Smooth muscle cell (in vitro differentiated cells): ENCODE results near the gene SMOC2. TPM values are rescaled to one million over a fixed set of nuclear protein-coding genes. Genes with fewer than 3 reads are reported as not detected.

Experiments used
- DNase-seq: peaks from one replicate; lab custom pipeline; 2025; ENCODE audit not compliant: unreplicated experiment; lab: John Stamatoyannopoulos, UW
- H2AFZ ChIP-seq: fragments of 200-600 bp; sonication (generic); 2 replicates; pipeline ENCODE4 v1.6.0; 2016; ENCODE audit warnings: antibody characterized with exemption, low read depth, mild to moderate bottlenecking
- H3F3A ChIP-seq: fragments of 200-600 bp; sonication (generic); 2 replicates; pipeline ENCODE4 v1.6.0; 2017; ENCODE audit warnings: antibody characterized with exemption, low read depth
- H3K27ac ChIP-seq: fragments of 200-600 bp; sonication (generic); 2 replicates; pipeline ENCODE4 v1.5.1; 2016; ENCODE audit warnings: low read depth, mild to moderate bottlenecking
- H3K27me3 ChIP-seq: fragments of 200-600 bp; sonication (generic); 2 replicates; pipeline ENCODE4 v1.6.1; 2016; ENCODE audit warnings: low read depth, mild to moderate bottlenecking
- H3K36me3 ChIP-seq: fragments of 200-600 bp; sonication (generic); 2 replicates; pipeline ENCODE4 v1.5.1; 2016; ENCODE audit warnings: low read depth
- H3K4me1 ChIP-seq: fragments of 200-600 bp; sonication (generic); 2 replicates; pipeline ENCODE4 v1.5.1; 2016; ENCODE audit warnings: low read depth
- H3K4me2 ChIP-seq: fragments of 200-600 bp; sonication (generic); 2 replicates; pipeline ENCODE4 v1.6.0; 2016; ENCODE audit warnings: mild to moderate bottlenecking
- H3K4me3 ChIP-seq: fragments of 200-600 bp; sonication (generic); 2 replicates; pipeline ENCODE4 v1.5.1; 2016; ENCODE audit warnings: mild to moderate bottlenecking
- H3K79me2 ChIP-seq: fragments of 200-600 bp; sonication (generic); 2 replicates; pipeline ENCODE4 v1.6.0; 2016; ENCODE audit warnings: low read depth, mild to moderate bottlenecking
- H3K9ac ChIP-seq: fragments of 200-600 bp; sonication (generic); 2 replicates; pipeline ENCODE4 v1.6.0; 2016; ENCODE audit warnings: low read depth
- H3K9me3 ChIP-seq: fragments of 200-600 bp; sonication (generic); replicated peaks from 2 replicates; pipeline ENCODE4 v1.5.1; 2016; ENCODE audit warnings: low read depth
- H4K20me1 ChIP-seq: fragments of 200-600 bp; sonication (generic); 2 replicates; pipeline ENCODE4 v1.6.0; 2016; ENCODE audit warnings: low read depth
- WGBS: methylation state at CpG from one replicate; pipeline ENCODE4 v1.1.7; 2016; ENCODE audit warnings: low lambda C conversion rate; 5-methylcytosine and 5-hydroxymethylcytosine counted together
- polyA plus RNA-seq: library from polyadenylated mRNA; unstranded; fragments of >200 nt; fragmentation: Nextera tagmentation; extraction: Ambion mirVana; gene quantifications from 2 replicates; pipeline ENCODE4 v1.2.1, GENCODE V29; 2016
- total RNA-seq: library from RNA; depleted of rRNA; stranded (reverse); fragments of >200 nt; gene quantifications from 2 replicates; pipeline ENCODE4 v1.2.3, GENCODE V29; 2014
- TF ChIP-seq, protein P1 (sequence below): fragments of 200-600 bp; sonication (generic); IDR thresholded peaks from 2 replicates; pipeline ENCODE4 v1.5.1; 2017; ENCODE audit warnings: borderline replicate concordance, mild to moderate bottlenecking, antibody characterized with exemption; ENCODE audit not compliant: insufficient read depth, poor library complexity, severe bottlenecking

Gene SMOC2
- total and polyA plus RNA-seq, 2 experiments from 2014 or later, result 0.63 to 1.2 TPM

DNA sequence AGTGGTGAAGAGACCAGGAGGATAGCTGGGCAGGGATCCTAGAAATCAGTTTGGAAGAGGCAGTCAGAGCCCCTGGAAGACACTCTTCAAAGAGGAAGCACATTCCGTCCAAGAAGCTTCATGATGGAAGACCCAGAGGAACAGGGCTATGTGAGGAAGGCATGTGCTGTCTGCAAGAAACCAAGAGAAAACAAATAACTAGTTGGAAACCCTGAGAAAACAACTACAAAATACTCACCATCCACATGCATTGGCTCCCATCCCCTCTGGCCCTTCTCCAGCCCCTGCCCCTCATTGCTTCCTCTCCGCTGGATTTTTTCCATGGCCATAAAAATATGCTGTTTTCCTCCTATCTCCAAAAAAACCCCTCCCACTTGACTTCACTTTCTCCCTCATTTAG is 40.9 kb upstream of the SMOC2 start:
- Histone ChIP-seq H3K79me2 (no peaks in the 10 kb centered on the region), H3K4me1 (no peaks in the 10 kb centered on the region), H3F3A (no peaks in the 10 kb centered on the region), H3K4me3 (no peak overlapping the region), H3K4me2 (no peak overlapping the region), H3K27me3 (peaks cover 8% of the 10 kb centered on the region), H3K36me3 (no peaks in the 10 kb centered on the region), H3K27ac (no peak overlapping the region), H2AFZ (no peak overlapping the region), H3K9me3 (no peaks in the 10 kb centered on the region), H4K20me1 (no peaks in the 10 kb centered on the region), H3K9ac (no peak overlapping the region)
- TF ChIP-seq, protein P1, sequence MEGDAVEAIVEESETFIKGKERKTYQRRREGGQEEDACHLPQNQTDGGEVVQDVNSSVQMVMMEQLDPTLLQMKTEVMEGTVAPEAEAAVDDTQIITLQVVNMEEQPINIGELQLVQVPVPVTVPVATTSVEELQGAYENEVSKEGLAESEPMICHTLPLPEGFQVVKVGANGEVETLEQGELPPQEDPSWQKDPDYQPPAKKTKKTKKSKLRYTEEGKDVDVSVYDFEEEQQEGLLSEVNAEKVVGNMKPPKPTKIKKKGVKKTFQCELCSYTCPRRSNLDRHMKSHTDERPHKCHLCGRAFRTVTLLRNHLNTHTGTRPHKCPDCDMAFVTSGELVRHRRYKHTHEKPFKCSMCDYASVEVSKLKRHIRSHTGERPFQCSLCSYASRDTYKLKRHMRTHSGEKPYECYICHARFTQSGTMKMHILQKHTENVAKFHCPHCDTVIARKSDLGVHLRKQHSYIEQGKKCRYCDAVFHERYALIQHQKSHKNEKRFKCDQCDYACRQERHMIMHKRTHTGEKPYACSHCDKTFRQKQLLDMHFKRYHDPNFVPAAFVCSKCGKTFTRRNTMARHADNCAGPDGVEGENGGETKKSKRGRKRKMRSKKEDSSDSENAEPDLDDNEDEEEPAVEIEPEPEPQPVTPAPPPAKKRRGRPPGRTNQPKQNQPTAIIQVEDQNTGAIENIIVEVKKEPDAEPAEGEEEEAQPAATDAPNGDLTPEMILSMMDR, result no peak
- no peak for DNase-seq
- 89% methylated on average over 2 of the region's 2 CpGs for WGBS

- H3K9me3 ChIP-seq, result no peaks in the 10 kb centered on the region
Measured at GRCh38 chr6:168403370-168404005, 37.5 kb upstream of the SMOC2 start.

GRCh38 chr6:168404560-168404959 is 36.4 kb upstream of the SMOC2 start:
- H2AFZ ChIP-seq, result no peak overlapping the region
- no peak overlapping the region for H3K4me2 ChIP-seq
- H3K27me3 ChIP-seq, result peaks cover 13% of the 10 kb centered on the region
- H3F3A ChIP-seq, result no peaks in the 10 kb centered on the region
- WGBS, result 100% methylated on average over 1 of the region's 1 CpG
- no peak for DNase-seq
- no peaks in the 10 kb centered on the region for H3K4me1 ChIP-seq
- H3K36me3 ChIP-seq, result no peaks in the 10 kb centered on the region
- H3K27ac ChIP-seq, result no peak overlapping the region
- no peaks in the 10 kb centered on the region for H3K79me2 ChIP-seq
- no peaks in the 10 kb centered on the region for H3K9me3 ChIP-seq
- no peaks in the 10 kb centered on the region for H4K20me1 ChIP-seq
- H3K4me3 ChIP-seq, result no peak overlapping the region
- TF ChIP-seq, protein P1, result no peak
- H3K9ac ChIP-seq, result no peak overlapping the region

More at GRCh38 chr6:168403370-168404005, 37.5 kb upstream of the SMOC2 start:
- TF ChIP-seq, protein P1, result no peak
- Histone ChIP-seq H3K9ac (no peak overlapping the region), H4K20me1 (no peaks in the 10 kb centered on the region), H3K4me1 (no peaks in the 10 kb centered on the region), H3K79me2 (no peaks in the 10 kb centered on the region), H3K4me2 (no peak overlapping the region), H3K4me3 (no peak overlapping the region), H2AFZ (no peak overlapping the region), H3F3A (no peaks in the 10 kb centered on the region), H3K27ac (no peak overlapping the region), H3K27me3 (peaks cover 13% of the 10 kb centered on the region), H3K36me3 (no peaks in the 10 kb centered on the region)
- WGBS, result 85% methylated on average over 9 of the region's 9 CpGs
- DNase-seq, result no peak

GRCh38 chr6:168407842-168408241 is 33.1 kb upstream of the SMOC2 start:
- no peak overlapping the region for H3K27ac ChIP-seq
- peaks cover 8% of the 10 kb centered on the region for H3K27me3 ChIP-seq
- no peaks in the 10 kb centered on the region for H3K4me1 ChIP-seq
- H3K9me3 ChIP-seq, result no peaks in the 10 kb centered on the region
- H3F3A ChIP-seq, result no peaks in the 10 kb centered on the region
- no peak overlapping the region for H2AFZ ChIP-seq
- H3K4me3 ChIP-seq, result no peak overlapping the region
- no peak for DNase-seq
- no peak overlapping the region for H3K9ac ChIP-seq
- TF ChIP-seq, protein P1, result no peak
- no peaks in the 10 kb centered on the region for H4K20me1 ChIP-seq
- H3K4me2 ChIP-seq, result no peak overlapping the region
- WGBS, result 76% methylated on average over 8 of the region's 8 CpGs
- no peaks in the 10 kb centered on the region for H3K36me3 ChIP-seq
- no peaks in the 10 kb centered on the region for H3K79me2 ChIP-seq
